Esophagus squamous epithelium (tissue), 5 donors: ENCODE measurements around the gene TRAPPC6A. TPM values are rescaled to one million over a fixed set of nuclear protein-coding genes. Genes with fewer than 3 reads are reported as not detected.

Source experiments
- DNase-seq: peaks from one replicate; lab custom pipeline; 2025; lab: John Stamatoyannopoulos, UW
- H3K27ac ChIP-seq, 4 donors: fragments of 200-600 bp; sonication (generic); one replicate each; pipeline ENCODE4 v1.5.1; 2016 to 2019; ENCODE audit warnings: mild to moderate bottlenecking in 1 of 4
- H3K27me3 ChIP-seq, 4 donors: fragments of 200-600 bp; sonication (generic); 1 replicate in 3 of 4; 2 replicates in 1 of 4; pipeline versions ENCODE4 v1.5.1 to v1.6.0; 2017 to 2021; ENCODE audit warnings: antibody characterized with exemption in 1 of 4
- H3K36me3 ChIP-seq, 3 donors: fragments of 200-600 bp; sonication (generic); one replicate each; pipeline ENCODE4 v1.5.1; 2016 to 2019
- H3K4me1 ChIP-seq, 3 donors: fragments of 200-600 bp; sonication (generic); one replicate each; pipeline ENCODE4 v1.5.1; 2017 to 2019
- H3K4me3 ChIP-seq, 4 donors: fragments of 200-600 bp; sonication (generic); 1 replicate in 3 of 4; 2 replicates in 1 of 4; pipeline ENCODE4 v1.5.1; 2016 to 2019; ENCODE audit warnings: mild to moderate bottlenecking in 2 of 4, moderate library complexity in 1 of 4
- H3K9me3 ChIP-seq, 3 donors: fragments of 200-600 bp; sonication (generic); one replicate each; pipeline ENCODE4 v1.5.1; 2016 to 2019
- CTCF ChIP-seq, 6 experiments: fragments of 450-650 bp in 4 of 6; fragments of 200-600 bp in 2 of 6; sonication (generic) in 2 of 6; IDR thresholded peaks; one replicate each; pipeline ENCODE4 v1.5.1; 2016 to 2019; ENCODE audit warnings: antibody characterized with exemption in 6 of 6, mild to moderate bottlenecking in 4 of 6, moderate library complexity in 4 of 6
- POLR2A ChIP-seq, 4 donors: fragments of 450-650 bp; IDR thresholded peaks; one replicate each; pipeline ENCODE4 v1.6.1; 2017; ENCODE audit warnings: antibody characterized with exemption in 4 of 4, mild to moderate bottlenecking in 4 of 4, moderate library complexity in 3 of 4
- WGBS, 2 donors: methylation state at CpG; one replicate each; pipeline ENCODE4 v1.1.5; 2018; 5-methylcytosine and 5-hydroxymethylcytosine counted together
- intact Hi-C: fragments of 100-400 bp; cut with DNase I; formaldehyde crosslinking; loops from one replicate; pipeline ENCODE4 v1.15.0; 2022
- total RNA-seq, 4 donors: library from RNA; depleted of rRNA; stranded (reverse); fragments of >200 nt; gene quantifications; one replicate each; pipeline ENCODE4 v1.1.0, GENCODE V29; 2016
- donor health status: DM: yes; HTN: yes; CAD: no.

Gene TRAPPC6A
- total RNA-seq, 4 donors from 2014 or later: 5.4 to 27.8 (median 18.0) TPM

DNA sequence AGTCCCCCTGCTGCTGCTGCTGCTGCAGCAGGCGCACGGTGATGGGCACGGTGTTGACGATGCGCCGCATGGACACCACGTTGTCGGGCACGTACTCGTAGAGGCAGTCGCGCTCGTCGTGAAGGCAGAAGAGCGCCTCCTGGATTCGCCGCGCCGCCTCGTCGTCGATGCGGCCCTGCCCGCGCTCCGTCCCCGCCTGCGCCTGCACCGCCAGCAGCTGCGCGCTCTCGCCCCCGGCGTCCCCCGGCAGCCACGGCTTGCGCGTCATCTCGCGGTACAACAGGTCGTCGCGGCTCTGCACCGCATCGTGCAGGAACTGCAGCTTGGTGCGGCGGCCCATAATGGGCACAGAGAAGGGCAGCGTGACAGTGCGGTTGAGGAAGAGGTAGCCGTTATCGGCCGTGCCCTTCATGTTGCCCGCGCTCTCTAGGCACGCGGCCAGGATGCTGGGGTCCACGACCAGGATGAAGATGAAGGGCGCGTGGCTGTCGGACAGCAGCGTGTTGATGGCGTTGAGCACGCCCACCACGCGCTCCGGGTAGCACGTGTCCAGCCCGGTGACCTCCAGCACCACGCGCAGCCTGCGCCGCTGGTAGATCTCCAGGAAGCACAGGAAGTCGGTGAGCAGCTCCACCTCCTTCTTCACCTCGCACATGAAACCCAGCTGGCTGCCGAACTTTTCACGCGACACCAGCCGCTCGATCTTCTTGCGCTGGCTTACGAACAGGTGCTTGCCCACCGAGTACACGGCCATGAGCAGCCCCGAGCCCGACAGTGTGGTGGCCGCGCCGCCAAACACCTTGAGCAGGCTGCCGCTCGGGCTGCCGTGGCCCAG is 25.3 kb downstream of the TRAPPC6A start:
- TF ChIP-seq CTCF (IDR thresholded peaks at IDR 0.05) (no peak), POLR2A (IDR thresholded peaks at IDR 0.05) (no peak)
- Histone ChIP-seq H3K27ac (peak overlapping the region in 2 of 4 donors; percentile 17 to 25), H3K9me3 (no peaks in the 10 kb centered on the region), H3K4me3 (peak overlapping the region; percentile 7 to 56 (median 22)), H3K27me3 (peaks cover 0 to 51% (median 3%) of the 10 kb centered on the region in 4 donors), H3K36me3 (peaks cover 0 to 12% (median 0%) of the 10 kb centered on the region in 3 donors), H3K4me1 (peaks cover 43 to 72% (median 45%) of the 10 kb centered on the region in 3 donors)
- DNase-seq: no peak
- intact Hi-C loops: no loop called here
- 7 to 30% methylated on average over 6 to 9 of the region's 91 CpGs for WGBS, 2 donors

GRCh38 chr19:45151821-45152503 is 26.1 kb downstream of the TRAPPC6A start:
- intact Hi-C loops: no loop called here
- no peaks in the 10 kb centered on the region for H3K9me3 ChIP-seq
- peaks cover 0 to 19% (median 0%) of the 10 kb centered on the region in 3 donors for H3K36me3 ChIP-seq
- peaks cover 0 to 51% (median 3%) of the 10 kb centered on the region in 4 donors for H3K27me3 ChIP-seq
- no peak overlapping the region for H3K27ac ChIP-seq
- H3K4me1 ChIP-seq: peaks cover 41 to 65% (median 43%) of the 10 kb centered on the region in 3 donors
- no peak for DNase-seq
- no peak for TF ChIP-seq POLR2A (IDR thresholded peaks at IDR 0.05)
- no peak for TF ChIP-seq CTCF (IDR thresholded peaks at IDR 0.05)
- peak overlapping the region in 3 of 4 donors; percentile 11 to 56 (median 32) for H3K4me3 ChIP-seq
- WGBS, 2 donors: 5 to 80% methylated on average over 2 to 8 of the region's 64 CpGs

GRCh38 chr19:45151320-45151719 is 26.7 kb downstream of the TRAPPC6A start:
- Histone ChIP-seq H3K4me3 (no peak overlapping the region), H3K27me3 (peaks cover 0 to 51% (median 3%) of the 10 kb centered on the region in 4 donors), H3K4me1 (peaks cover 38 to 58% (median 38%) of the 10 kb centered on the region in 3 donors), H3K27ac (no peak overlapping the region), H3K9me3 (no peaks in the 10 kb centered on the region), H3K36me3 (peaks cover 0 to 26% (median 4%) of the 10 kb centered on the region in 3 donors)
- intact Hi-C loops: no loop called here
- TF ChIP-seq CTCF (IDR thresholded peaks at IDR 0.05): no peak
- no peak for TF ChIP-seq POLR2A (IDR thresholded peaks at IDR 0.05)
- DNase-seq: no peak
- WGBS, 2 donors: 59% methylated on average over 3 of the region's 7 CpGs; no CpG with 5 or more reads in 1 of the 2 donors

- 41% methylated on average over 3 of the region's 4 CpGs; no CpG with 5 or more reads in 1 of the 2 donors for WGBS, 2 donors
These were observed 27.2 kb downstream of the TRAPPC6A start for GRCh38 chr19:45150751-45151281.

More at GRCh38 chr19:45150751-45151281, 27.2 kb downstream of the TRAPPC6A start:
- Histone ChIP-seq H3K27ac (no peak overlapping the region), H3K36me3 (peaks cover 0 to 31% (median 6%) of the 10 kb centered on the region in 3 donors), H3K9me3 (no peaks in the 10 kb centered on the region), H3K4me3 (no peak overlapping the region), H3K4me1 (peaks cover 33 to 53% (median 33%) of the 10 kb centered on the region in 3 donors), H3K27me3 (peaks cover 0 to 51% (median 3%) of the 10 kb centered on the region in 4 donors)
- intact Hi-C loops: no loop called here
- TF ChIP-seq POLR2A (IDR thresholded peaks at IDR 0.05): no peak
- no peak for TF ChIP-seq CTCF (IDR thresholded peaks at IDR 0.05)
- DNase-seq: no peak
